Measurements from ENCODE around the gene LIPE. TPM values are rescaled to one million over a fixed set of nuclear protein-coding genes. Genes with fewer than 3 reads are reported as not detected.

The LIPE gene
- polyA plus RNA-seq, 1 experiment: 1.5 TPM

- Histone ChIP-seq H3K9me3 (ENCODE audit: control insufficient read depth, insufficient read depth, low read length) (peaks cover 10% of the 10 kb centered on the region), H3K27ac (ENCODE audit: low read depth, low read length) (no peak overlapping the region), H3K27me3 (ENCODE audit: control insufficient read depth, insufficient read depth, low read length) (peaks cover 4% of the 10 kb centered on the region), H3K4me3 (ENCODE audit: low read depth, low read length) (no peak overlapping the region)
- ChIA-PET POLR2A (interaction anchor here (0.7 kb wide), 1 partner anchor 306 kb away, joined by 5 read pairs; no protein-coding TSS in a partner anchor), CTCF (interaction anchor here (0.7 to 2.2 kb wide), 7 partner anchors 10 to 123 kb away, joined by 3 to 7 read pairs (median 4); no protein-coding TSS in a partner anchor)
- TF ChIP-seq CTCF (IDR thresholded peaks at IDR 0.05; ENCODE audit: low read depth, low read length): peak; percentile 70
- no peak for DNase-seq (ENCODE audit: low read depth, low spot score)
Observed at GRCh38 chr19:42420055-42420544, 7.1 kb downstream of the LIPE start.

- Histone ChIP-seq H3K27ac (ENCODE audit: low read depth, low read length) (no peak overlapping the region), H3K27me3 (ENCODE audit: control insufficient read depth, insufficient read depth, low read length) (peaks cover 1% of the 10 kb centered on the region), H3K9me3 (ENCODE audit: control insufficient read depth, insufficient read depth, low read length) (peaks cover 8% of the 10 kb centered on the region), H3K4me3 (ENCODE audit: low read depth, low read length) (no peak overlapping the region)
- no peak for DNase-seq (ENCODE audit: low read depth, low spot score)
- TF ChIP-seq CTCF (IDR thresholded peaks at IDR 0.05; ENCODE audit: low read depth, low read length): no peak
- POLR2A ChIA-PET: no interaction called here
- CTCF ChIA-PET: interaction anchor here (0.7 to 2.0 kb wide), 3 partner anchors 9 to 123 kb away, joined by 3 to 7 read pairs (median 5); no protein-coding TSS in a partner anchor
Observed at GRCh38 chr19:42419309-42419708, 7.9 kb downstream of the LIPE start.

- H3K27me3 ChIP-seq (ENCODE audit: control insufficient read depth, insufficient read depth, low read length): no peaks in the 10 kb centered on the region
- no peak overlapping the region for H3K27ac ChIP-seq (ENCODE audit: low read depth, low read length)
- no peak for TF ChIP-seq CTCF (IDR thresholded peaks at IDR 0.05; ENCODE audit: low read depth, low read length)
- no peak overlapping the region for H3K4me3 ChIP-seq (ENCODE audit: low read depth, low read length)
- no peaks in the 10 kb centered on the region for H3K9me3 ChIP-seq (ENCODE audit: control insufficient read depth, insufficient read depth, low read length)
- POLR2A ChIA-PET: no interaction called here
- DNase-seq (ENCODE audit: low read depth, low spot score): no peak
- CTCF ChIA-PET: interaction anchor here (2.7 kb wide), 1 partner anchor 12 kb away, joined by 12 read pairs; no protein-coding TSS in a partner anchor
Observed at GRCh38 chr19:42412661-42413076, 14.5 kb downstream of the LIPE start.

GRCh38 chr19:42412227-42412626 is 15.0 kb downstream of the LIPE start:
- POLR2A ChIA-PET: no interaction called here
- H3K4me3 ChIP-seq (ENCODE audit: low read depth, low read length): no peak overlapping the region
- no peak overlapping the region for H3K27ac ChIP-seq (ENCODE audit: low read depth, low read length)
- no peak for TF ChIP-seq CTCF (IDR thresholded peaks at IDR 0.05; ENCODE audit: low read depth, low read length)
- CTCF ChIA-PET: interaction anchor here (2.7 kb wide), 1 partner anchor 11 kb away, joined by 12 read pairs; no protein-coding TSS in a partner anchor
- H3K27me3 ChIP-seq (ENCODE audit: control insufficient read depth, insufficient read depth, low read length): no peaks in the 10 kb centered on the region
- no peak for DNase-seq (ENCODE audit: low read depth, low spot score)
- no peaks in the 10 kb centered on the region for H3K9me3 ChIP-seq (ENCODE audit: control insufficient read depth, insufficient read depth, low read length)

GRCh38 chr19:42411581-42412178 is 15.5 kb downstream of the LIPE start:
- no peak for TF ChIP-seq CTCF (IDR thresholded peaks at IDR 0.05; ENCODE audit: low read depth, low read length)
- no peak overlapping the region for H3K4me3 ChIP-seq (ENCODE audit: low read depth, low read length)
- H3K27me3 ChIP-seq (ENCODE audit: control insufficient read depth, insufficient read depth, low read length): no peaks in the 10 kb centered on the region
- no peaks in the 10 kb centered on the region for H3K9me3 ChIP-seq (ENCODE audit: control insufficient read depth, insufficient read depth, low read length)
- ChIA-PET POLR2A (no interaction called here), CTCF (interaction anchor here (2.7 kb wide), 1 partner anchor 11 kb away, joined by 12 read pairs; no protein-coding TSS in a partner anchor)
- DNase-seq (ENCODE audit: low read depth, low spot score): no peak
- no peak overlapping the region for H3K27ac ChIP-seq (ENCODE audit: low read depth, low read length)
